ENCODE results near the gene CENPO. TPM values are rescaled to one million over a fixed set of nuclear protein-coding genes. Genes with fewer than 3 reads are reported as not detected.

Gene CENPO
- total RNA-seq, 2 experiments from 2014 or later, result 48.0 to 52.2 TPM

GRCh38 chr2:24824966-24825882 is 32.0 kb downstream of the CENPO start:
- H3K9me3 Mint-ChIP-seq, result no peaks in the 10 kb centered on the region
- peaks cover 41% of the 10 kb centered on the region for H3K36me3 Mint-ChIP-seq
- peaks cover 18% of the 10 kb centered on the region for H3K4me1 Mint-ChIP-seq
- DNase-seq, result peak; percentile 30
- H3K27ac Mint-ChIP-seq, result peak overlapping the region; percentile 68
- no peaks in the 10 kb centered on the region for H3K27me3 Mint-ChIP-seq
- H3K4me3 Mint-ChIP-seq, result no peak overlapping the region

DNA sequence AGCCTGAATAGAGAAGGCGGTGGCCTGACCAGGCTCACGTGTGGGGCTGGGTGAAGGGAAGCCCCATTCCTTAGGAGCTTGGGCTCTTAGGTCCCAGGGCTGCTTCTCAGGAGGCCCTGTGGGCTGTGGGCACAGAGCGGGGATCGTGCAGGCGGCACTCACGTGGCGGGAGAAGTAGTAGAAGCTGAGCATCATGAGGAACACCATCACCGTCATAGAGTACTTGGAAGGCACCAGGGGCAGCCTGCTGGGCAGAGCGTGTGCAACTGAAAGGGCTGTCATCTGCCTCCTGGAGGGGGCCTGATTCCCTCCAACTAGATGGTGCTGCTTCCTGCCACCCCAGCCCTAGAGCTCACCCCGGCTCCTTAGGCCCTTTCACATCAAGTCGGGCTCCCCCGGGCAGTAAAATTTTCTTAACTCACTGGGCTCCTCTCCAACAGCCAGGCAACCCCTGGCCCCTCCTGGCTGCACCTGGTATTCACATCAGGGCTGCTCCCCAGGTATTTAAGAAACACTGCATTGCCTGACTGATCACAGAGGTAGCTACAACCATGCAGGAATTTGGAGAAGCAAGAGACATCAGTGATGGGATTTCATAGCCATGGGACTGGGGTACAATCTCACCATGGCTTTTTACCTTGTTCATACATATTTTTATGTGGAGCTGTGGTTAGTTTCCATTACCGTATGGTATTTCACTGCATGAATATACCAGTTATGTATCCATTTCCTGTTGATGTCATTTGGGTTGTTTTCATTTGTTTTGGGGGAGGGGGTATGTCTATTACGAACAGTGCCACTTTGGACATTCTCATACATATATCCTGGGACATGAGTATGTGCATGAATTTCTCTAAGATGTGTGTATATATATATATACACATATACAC is 32.9 kb downstream of the CENPO start:
- H3K4me1 Mint-ChIP-seq, result peaks cover 16% of the 10 kb centered on the region
- no peak for DNase-seq
- H3K4me3 Mint-ChIP-seq, result no peak overlapping the region
- H3K27me3 Mint-ChIP-seq, result no peaks in the 10 kb centered on the region
- H3K9me3 Mint-ChIP-seq, result no peaks in the 10 kb centered on the region
- H3K27ac Mint-ChIP-seq, result peak overlapping the region; percentile 68
- peaks cover 36% of the 10 kb centered on the region for H3K36me3 Mint-ChIP-seq

DNA sequence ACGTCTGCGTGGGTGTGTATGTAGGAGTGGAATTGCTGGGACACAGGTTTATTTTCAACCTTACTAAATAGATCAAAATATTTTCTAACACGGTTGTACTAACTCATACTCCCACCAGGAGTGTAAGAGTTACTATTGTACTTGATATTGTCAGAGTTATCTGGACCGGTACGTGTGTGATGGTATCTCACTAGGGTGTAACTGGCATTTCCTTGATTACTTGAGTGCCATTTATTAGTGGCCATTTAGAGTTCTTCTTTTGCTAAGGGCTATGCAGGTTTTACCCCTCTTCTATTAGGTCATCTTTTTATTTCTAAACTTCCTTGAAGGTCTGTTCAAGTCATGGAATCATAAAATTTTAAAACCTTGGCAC is 33.5 kb downstream of the CENPO start:
- H3K36me3 Mint-ChIP-seq, result peaks cover 36% of the 10 kb centered on the region
- peaks cover 16% of the 10 kb centered on the region for H3K4me1 Mint-ChIP-seq
- no peak for DNase-seq
- H3K9me3 Mint-ChIP-seq, result no peaks in the 10 kb centered on the region
- no peak overlapping the region for H3K27ac Mint-ChIP-seq
- H3K4me3 Mint-ChIP-seq, result no peak overlapping the region
- no peaks in the 10 kb centered on the region for H3K27me3 Mint-ChIP-seq

GRCh38 chr2:24827321-24828237 is 34.4 kb downstream of the CENPO start:
- DNase-seq, result peak; percentile 63
- Mint-ChIP-seq H3K4me1 (peaks cover 16% of the 10 kb centered on the region), H3K27ac (no peak overlapping the region), H3K4me3 (no peak overlapping the region), H3K9me3 (no peaks in the 10 kb centered on the region), H3K27me3 (no peaks in the 10 kb centered on the region), H3K36me3 (peaks cover 36% of the 10 kb centered on the region)

DNA sequence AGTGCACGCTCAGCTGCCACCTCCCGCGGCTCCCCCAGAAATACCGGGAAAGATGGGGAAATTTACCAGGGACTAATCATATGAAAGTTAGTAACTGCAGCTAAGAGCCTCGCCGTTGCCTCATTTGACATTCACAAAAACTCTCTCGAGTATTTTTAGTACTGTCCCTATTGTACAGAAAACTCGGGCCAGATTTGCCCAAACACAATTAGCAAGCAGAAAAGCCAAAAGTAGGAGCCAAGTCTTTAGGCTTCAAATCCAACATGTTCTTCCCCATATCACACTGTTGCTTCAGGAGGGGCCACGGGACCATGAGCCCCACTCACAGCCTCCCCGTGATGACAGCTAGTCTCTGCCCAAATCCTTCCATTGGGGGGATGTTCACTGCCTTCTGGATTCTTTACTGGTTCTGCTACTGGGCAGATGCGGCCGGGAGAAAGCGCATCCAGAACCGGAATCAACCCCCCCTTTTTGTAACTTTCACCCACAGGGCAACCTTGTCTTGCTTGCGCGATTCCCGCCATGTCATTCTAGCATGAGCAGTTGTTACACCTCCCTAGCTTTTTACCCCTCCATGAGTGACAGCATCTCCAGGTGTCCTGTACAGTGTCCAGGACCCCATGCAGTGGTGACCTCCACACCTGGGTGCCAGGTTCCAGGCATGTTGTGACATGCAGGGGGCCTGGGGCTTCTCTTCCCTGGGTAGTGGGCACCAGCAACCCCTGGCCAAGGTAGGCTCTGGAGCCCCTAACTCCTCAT is 35.2 kb downstream of the CENPO start:
- Mint-ChIP-seq H3K4me3 (no peak overlapping the region), H3K27me3 (no peaks in the 10 kb centered on the region), H3K36me3 (peaks cover 36% of the 10 kb centered on the region), H3K27ac (no peak overlapping the region), H3K9me3 (no peaks in the 10 kb centered on the region), H3K4me1 (peaks cover 16% of the 10 kb centered on the region)
- no peak for DNase-seq

GRCh38 chr2:24830351-24830750 is 37.1 kb downstream of the CENPO start:
- no peak overlapping the region for H3K4me3 Mint-ChIP-seq
- no peak overlapping the region for H3K27ac Mint-ChIP-seq
- peaks cover 24% of the 10 kb centered on the region for H3K36me3 Mint-ChIP-seq
- no peak for DNase-seq
- peaks cover 16% of the 10 kb centered on the region for H3K4me1 Mint-ChIP-seq
- no peaks in the 10 kb centered on the region for H3K27me3 Mint-ChIP-seq
- no peaks in the 10 kb centered on the region for H3K9me3 Mint-ChIP-seq

- Mint-ChIP-seq H3K36me3 (peaks cover 19% of the 10 kb centered on the region), H3K4me1 (peaks cover 15% of the 10 kb centered on the region), H3K4me3 (no peak overlapping the region), H3K27ac (no peak overlapping the region), H3K27me3 (no peaks in the 10 kb centered on the region), H3K9me3 (no peaks in the 10 kb centered on the region)
- DNase-seq, result no peak
Measured at GRCh38 chr2:24830786-24831185, 37.6 kb downstream of the CENPO start.

- peaks cover 17% of the 10 kb centered on the region for H3K36me3 Mint-ChIP-seq
- no peaks in the 10 kb centered on the region for H3K27me3 Mint-ChIP-seq
- peaks cover 8% of the 10 kb centered on the region for H3K4me1 Mint-ChIP-seq
- no peak overlapping the region for H3K4me3 Mint-ChIP-seq
- no peak for DNase-seq
- no peaks in the 10 kb centered on the region for H3K9me3 Mint-ChIP-seq
- no peak overlapping the region for H3K27ac Mint-ChIP-seq
Measured at GRCh38 chr2:24831221-24832072, 38.2 kb downstream of the CENPO start.

DNA sequence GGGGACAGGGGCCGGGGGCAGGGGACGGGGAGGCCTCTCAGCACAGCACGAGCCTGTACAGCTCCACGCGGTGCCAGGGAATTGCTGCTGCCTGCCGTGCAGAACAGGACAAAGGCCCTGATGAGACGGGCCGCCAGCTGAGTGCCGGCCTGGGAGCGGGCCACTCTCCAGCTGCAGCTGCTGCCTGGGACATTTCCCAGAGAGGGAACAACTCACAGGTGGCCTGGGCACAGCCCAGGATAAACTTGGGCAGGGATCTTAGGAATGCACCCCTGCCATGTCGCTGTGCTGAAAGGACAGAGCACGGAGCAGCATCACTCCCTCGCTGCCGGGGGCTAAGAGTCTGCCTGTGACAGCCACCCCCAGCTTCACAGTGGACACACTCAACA is 38.8 kb downstream of the CENPO start:
- Mint-ChIP-seq H3K27me3 (no peaks in the 10 kb centered on the region), H3K27ac (no peak overlapping the region), H3K4me1 (peaks cover 3% of the 10 kb centered on the region), H3K36me3 (peaks cover 19% of the 10 kb centered on the region), H3K9me3 (no peaks in the 10 kb centered on the region), H3K4me3 (no peak overlapping the region)
- DNase-seq, result no peak

GRCh38 chr2:24832521-24832920 is 39.3 kb downstream of the CENPO start:
- H3K4me1 Mint-ChIP-seq, result peaks cover 2% of the 10 kb centered on the region
- DNase-seq, result no peak
- no peaks in the 10 kb centered on the region for H3K9me3 Mint-ChIP-seq
- no peak overlapping the region for H3K27ac Mint-ChIP-seq
- H3K27me3 Mint-ChIP-seq, result no peaks in the 10 kb centered on the region
- no peak overlapping the region for H3K4me3 Mint-ChIP-seq
- peaks cover 15% of the 10 kb centered on the region for H3K36me3 Mint-ChIP-seq

- no peak for DNase-seq
- no peaks in the 10 kb centered on the region for H3K27me3 Mint-ChIP-seq
- H3K27ac Mint-ChIP-seq, result no peak overlapping the region
Measured at GRCh38 chr2:24832931-24833701, 39.9 kb downstream of the CENPO start.

DNA sequence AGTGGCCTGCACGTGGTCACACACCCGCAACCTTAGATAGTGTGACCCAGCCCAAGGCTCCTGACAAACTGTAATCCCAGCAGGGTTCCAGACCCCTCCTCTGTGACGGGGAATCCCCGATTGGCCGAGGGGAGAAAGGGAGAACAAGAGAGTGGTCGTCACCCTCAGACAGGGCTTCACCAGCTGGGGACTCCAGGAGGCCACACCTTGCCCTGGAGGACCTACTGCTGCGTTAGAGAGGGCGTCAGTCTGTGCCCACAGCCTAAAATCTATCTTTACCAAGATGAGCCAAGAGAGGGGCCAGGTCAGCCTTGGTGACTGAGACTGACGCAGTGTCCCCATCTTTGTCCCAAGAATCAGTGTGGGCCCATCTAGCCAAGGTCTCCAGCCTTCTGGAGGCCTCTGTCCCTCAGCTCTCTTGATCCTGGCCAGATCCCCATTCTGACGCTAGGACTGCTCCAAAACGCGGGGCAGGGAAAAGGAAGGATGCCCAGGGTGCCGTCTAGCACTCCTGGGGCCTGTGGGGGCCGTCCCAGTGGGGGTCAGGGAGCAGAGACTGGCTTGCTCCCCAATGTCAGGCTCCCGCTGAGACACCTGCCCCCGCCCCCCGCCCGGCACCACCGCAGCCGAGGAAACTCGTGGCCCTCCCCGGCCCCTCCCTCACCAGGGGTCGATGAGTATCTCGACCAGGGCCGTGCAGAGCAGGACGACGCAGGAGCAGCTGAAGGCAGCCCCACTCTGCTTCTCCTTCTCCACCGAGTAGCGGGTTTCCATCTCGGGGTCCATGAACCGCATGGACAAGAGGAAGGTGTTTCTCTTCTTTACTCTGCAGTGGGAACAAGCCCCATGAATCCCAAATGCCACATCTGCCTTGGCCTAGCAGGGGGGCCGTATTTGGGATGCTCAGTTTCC is 40.9 kb downstream of the CENPO start:
- no peaks in the 10 kb centered on the region for H3K27me3 Mint-ChIP-seq
- peaks cover 13% of the 10 kb centered on the region for H3K36me3 Mint-ChIP-seq
- DNase-seq, result no peak
- H3K27ac Mint-ChIP-seq, result no peak overlapping the region
- no peaks in the 10 kb centered on the region for H3K4me1 Mint-ChIP-seq
- no peaks in the 10 kb centered on the region for H3K9me3 Mint-ChIP-seq
- no peak overlapping the region for H3K4me3 Mint-ChIP-seq

More at GRCh38 chr2:24832931-24833701, 39.9 kb downstream of the CENPO start:
- Mint-ChIP-seq H3K9me3 (no peaks in the 10 kb centered on the region), H3K4me3 (no peak overlapping the region), H3K36me3 (peaks cover 13% of the 10 kb centered on the region), H3K4me1 (no peaks in the 10 kb centered on the region)

All from activated naive CD8-positive, alpha-beta T cell treated with anti-CD3 and anti-CD28 coated beads for 36 hours (primary cell).